Astrocyte (in vitro differentiated cells and primary cell): ENCODE measurements around the gene CTSW. TPM values are rescaled to one million over a fixed set of nuclear protein-coding genes. Genes with fewer than 3 reads are reported as not detected.

Source experiments
- DNase-seq: peaks from one replicate; pipeline ENCODE4 v3.0.0-alpha.2; 2010; ENCODE audit warnings: low read depth
- FAIRE-seq: peaks from 2 replicates; lab custom pipeline; 2011; peaks lifted over from hg19 to GRCh38; lab: Jason Lieb, UNC
- H2AFZ ChIP-seq: 2 replicates; pipeline ENCODE4 v1.6.0; 2012; ENCODE audit warnings: low read depth, low read length, inconsistent platforms
- H3K27ac ChIP-seq: 2 replicates; pipeline ENCODE4 v1.5.1; 2011; ENCODE audit warnings: low read depth, low read length, inconsistent platforms
- H3K27me3 ChIP-seq: 2 replicates; pipeline ENCODE4 v1.6.0; 2011; ENCODE audit warnings: low read length, inconsistent platforms; ENCODE audit not compliant: insufficient read depth
- H3K36me3 ChIP-seq: 2 replicates; pipeline ENCODE4 v1.5.1; 2011; ENCODE audit warnings: low read length, inconsistent platforms; ENCODE audit not compliant: insufficient read depth
- H3K4me1 ChIP-seq: 2 replicates; pipeline ENCODE4 v1.5.1; 2011; ENCODE audit warnings: low read length, inconsistent platforms; ENCODE audit not compliant: insufficient read depth
- H3K4me2 ChIP-seq: 2 replicates; pipeline ENCODE4 v1.6.0; 2012; ENCODE audit warnings: low read length, inconsistent platforms
- H3K4me3 ChIP-seq: 2 replicates; pipeline ENCODE4 v1.5.1; 2011; ENCODE audit warnings: low read depth, mild to moderate bottlenecking, low read length, inconsistent platforms; ENCODE audit not compliant: insufficient read depth
- H3K79me2 ChIP-seq: 2 replicates; pipeline ENCODE4 v1.6.0; 2012; ENCODE audit warnings: mild to moderate bottlenecking, low read length, inconsistent platforms; ENCODE audit not compliant: insufficient read depth
- H3K9ac ChIP-seq: 2 replicates; pipeline ENCODE4 v1.6.0; 2012; ENCODE audit warnings: mild to moderate bottlenecking, low read length, inconsistent platforms
- H3K9me3 ChIP-seq: 2 replicates; pipeline ENCODE4 v1.5.1; 2012; ENCODE audit warnings: low read depth, mild to moderate bottlenecking, low read length, inconsistent platforms; ENCODE audit not compliant: insufficient read depth
- H4K20me1 ChIP-seq: 2 replicates; pipeline ENCODE4 v1.6.0; 2012; ENCODE audit warnings: low read length, inconsistent platforms; ENCODE audit not compliant: insufficient read depth
- H3K27ac Mint-ChIP-seq: one replicate; pipeline ENCODE4 v1.8.0; 2021; ENCODE audit warnings: mild to moderate bottlenecking, mixed read lengths; ENCODE audit not compliant: unreplicated experiment
- H3K27me3 Mint-ChIP-seq: one replicate; pipeline ENCODE4 v1.8.0; 2021; ENCODE audit warnings: low read depth, mixed read lengths; ENCODE audit not compliant: unreplicated experiment
- H3K36me3 Mint-ChIP-seq: one replicate; pipeline ENCODE4 v1.8.0; 2021; ENCODE audit warnings: low read depth, mixed read lengths; ENCODE audit not compliant: unreplicated experiment
- H3K4me1 Mint-ChIP-seq: one replicate; pipeline ENCODE4 v1.8.0; 2021; ENCODE audit warnings: low read depth, mixed read lengths; ENCODE audit not compliant: unreplicated experiment
- H3K4me3 Mint-ChIP-seq: one replicate; pipeline ENCODE4 v1.8.0; 2021; ENCODE audit warnings: mild to moderate bottlenecking, moderate library complexity, mixed read lengths; ENCODE audit not compliant: unreplicated experiment
- H3K9me3 Mint-ChIP-seq: one replicate; pipeline ENCODE4 v1.8.0; 2021; ENCODE audit warnings: mild to moderate bottlenecking, mixed read lengths; ENCODE audit not compliant: unreplicated experiment
- CTCF ChIP-seq: IDR thresholded peaks from 2 replicates; pipeline ENCODE4 v1.5.1; 2011; ENCODE audit warnings: low read depth, mild to moderate bottlenecking, inconsistent platforms, low read length, moderate library complexity; ENCODE audit not compliant: insufficient read depth
- EZH2 ChIP-seq: IDR thresholded peaks from 2 replicates; pipeline ENCODE4 v1.6.1; 2012; ENCODE audit warnings: mild to moderate bottlenecking, low read length, inconsistent platforms; ENCODE audit not compliant: insufficient read depth
- total RNA-seq: library from RNA; stranded (reverse); gene quantifications from 2 replicates; pipeline ENCODE4 v1.2.1, GENCODE V29; 2021

Gene CTSW
- total RNA-seq, 1 donor from 2014 or later, result not detected

- Histone ChIP-seq H2AFZ (no peak overlapping the region), H3K9ac (no peak overlapping the region), H3K36me3 (peaks cover 12% of the 10 kb centered on the region), H3K27me3 (no peaks in the 10 kb centered on the region), H3K4me2 (no peak overlapping the region), H3K4me3 (no peak overlapping the region), H3K9me3 (no peaks in the 10 kb centered on the region), H3K27ac (no peak overlapping the region), H4K20me1 (peaks cover 6% of the 10 kb centered on the region), H3K79me2 (peaks cover 15% of the 10 kb centered on the region), H3K4me1 (peaks cover 6% of the 10 kb centered on the region)
- FAIRE-seq, result no peak
- Mint-ChIP-seq H3K4me1 (peaks cover 3% of the 10 kb centered on the region), H3K27ac (no peak overlapping the region), H3K9me3 (peaks cover 3% of the 10 kb centered on the region), H3K4me3 (no peak overlapping the region), H3K36me3 (peaks cover 11% of the 10 kb centered on the region), H3K27me3 (no peaks in the 10 kb centered on the region)
- TF ChIP-seq EZH2, result no peak
- TF ChIP-seq CTCF, result no peak
- DNase-seq, result no peak
These were observed 45.8 kb downstream of the CTSW start for GRCh38 chr11:65925397-65925796.

GRCh38 chr11:65927904-65928397, 48.3 kb downstream of the CTSW start:
- no peak for FAIRE-seq
- peak overlapping the region; percentile 41 for H3K27ac Mint-ChIP-seq
- peaks cover 3% of the 10 kb centered on the region for H3K9me3 Mint-ChIP-seq

More at GRCh38 chr11:65927904-65928397, 48.3 kb downstream of the CTSW start:
- no peak overlapping the region for H3K4me3 ChIP-seq
- no peaks in the 10 kb centered on the region for H3K9me3 ChIP-seq
- Mint-ChIP-seq H3K36me3 (peaks cover 5% of the 10 kb centered on the region), H3K27me3 (no peaks in the 10 kb centered on the region), H3K4me3 (peak overlapping the region; percentile 40), H3K4me1 (peaks cover 3% of the 10 kb centered on the region)
- H3K36me3 ChIP-seq, result no peaks in the 10 kb centered on the region
- H3K27me3 ChIP-seq, result no peaks in the 10 kb centered on the region
- no peak for TF ChIP-seq CTCF
- no peak for TF ChIP-seq EZH2
- H3K4me1 ChIP-seq, result peaks cover 7% of the 10 kb centered on the region
- no peak overlapping the region for H3K27ac ChIP-seq
- no peak overlapping the region for H3K4me2 ChIP-seq
- no peak for DNase-seq
- no peak overlapping the region for H2AFZ ChIP-seq
- H3K9ac ChIP-seq, result no peak overlapping the region
- no peaks in the 10 kb centered on the region for H4K20me1 ChIP-seq
- H3K79me2 ChIP-seq, result no peaks in the 10 kb centered on the region
